ENCODE results near the gene LRBA.

DNA sequence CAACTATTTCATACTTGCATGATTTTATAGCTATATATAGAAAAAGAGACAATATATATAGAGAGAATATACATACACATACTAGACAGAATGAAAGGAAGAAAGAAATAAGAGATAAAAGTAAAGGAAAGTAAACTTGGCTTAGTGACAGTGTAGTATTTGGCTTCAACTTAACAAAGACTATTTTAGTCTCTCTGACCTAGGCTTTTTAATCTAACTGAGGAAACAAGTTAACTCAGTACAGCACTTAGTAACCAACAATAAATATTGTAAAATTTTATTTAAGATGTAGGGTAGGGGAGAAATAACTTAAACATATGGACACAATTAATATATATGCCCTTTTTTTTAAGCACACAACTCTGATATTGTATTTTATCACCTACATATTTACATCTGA lies 682.1 kb downstream of the LRBA start:
- TF ChIP-seq, protein P1, sequence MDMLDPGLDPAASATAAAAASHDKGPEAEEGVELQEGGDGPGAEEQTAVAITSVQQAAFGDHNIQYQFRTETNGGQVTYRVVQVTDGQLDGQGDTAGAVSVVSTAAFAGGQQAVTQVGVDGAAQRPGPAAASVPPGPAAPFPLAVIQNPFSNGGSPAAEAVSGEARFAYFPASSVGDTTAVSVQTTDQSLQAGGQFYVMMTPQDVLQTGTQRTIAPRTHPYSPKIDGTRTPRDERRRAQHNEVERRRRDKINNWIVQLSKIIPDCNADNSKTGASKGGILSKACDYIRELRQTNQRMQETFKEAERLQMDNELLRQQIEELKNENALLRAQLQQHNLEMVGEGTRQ (IDR thresholded peaks at IDR 0.05), result no peak
- TF ChIP-seq, protein P2, sequence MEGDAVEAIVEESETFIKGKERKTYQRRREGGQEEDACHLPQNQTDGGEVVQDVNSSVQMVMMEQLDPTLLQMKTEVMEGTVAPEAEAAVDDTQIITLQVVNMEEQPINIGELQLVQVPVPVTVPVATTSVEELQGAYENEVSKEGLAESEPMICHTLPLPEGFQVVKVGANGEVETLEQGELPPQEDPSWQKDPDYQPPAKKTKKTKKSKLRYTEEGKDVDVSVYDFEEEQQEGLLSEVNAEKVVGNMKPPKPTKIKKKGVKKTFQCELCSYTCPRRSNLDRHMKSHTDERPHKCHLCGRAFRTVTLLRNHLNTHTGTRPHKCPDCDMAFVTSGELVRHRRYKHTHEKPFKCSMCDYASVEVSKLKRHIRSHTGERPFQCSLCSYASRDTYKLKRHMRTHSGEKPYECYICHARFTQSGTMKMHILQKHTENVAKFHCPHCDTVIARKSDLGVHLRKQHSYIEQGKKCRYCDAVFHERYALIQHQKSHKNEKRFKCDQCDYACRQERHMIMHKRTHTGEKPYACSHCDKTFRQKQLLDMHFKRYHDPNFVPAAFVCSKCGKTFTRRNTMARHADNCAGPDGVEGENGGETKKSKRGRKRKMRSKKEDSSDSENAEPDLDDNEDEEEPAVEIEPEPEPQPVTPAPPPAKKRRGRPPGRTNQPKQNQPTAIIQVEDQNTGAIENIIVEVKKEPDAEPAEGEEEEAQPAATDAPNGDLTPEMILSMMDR (IDR thresholded peaks at IDR 0.05), result no peak

All from A549 (cell line).